Gastroesophageal sphincter (tissue), 4 donors: ENCODE measurements around the gene TEC. TPM values are rescaled to one million over a fixed set of nuclear protein-coding genes. Genes with fewer than 3 reads are reported as not detected.

Experiments used
- ATAC-seq: fragments of 150-250 bp; one replicate; pipeline ENCODE4 v1.9.1; 2016; ENCODE audit warnings: mild to moderate bottlenecking, moderate library complexity
- H3K27ac ChIP-seq, 4 donors: fragments of 200-600 bp; sonication (generic) in 3 of 4; 1 replicate in 3 of 4; 2 replicates in 1 of 4; pipeline ENCODE4 v1.5.1; 2016 to 2019
- H3K27me3 ChIP-seq: fragments of 200-600 bp; sonication (generic); one replicate; pipeline ENCODE4 v1.5.1; 2019
- H3K36me3 ChIP-seq, 2 donors: fragments of 200-600 bp; sonication (generic); one replicate each; pipeline ENCODE4 v1.5.1; 2019; ENCODE audit warnings: control low read depth in 1 of 2
- H3K4me1 ChIP-seq, 3 donors: fragments of 200-600 bp; sonication (generic); 1 replicate in 2 of 3; 2 replicates in 1 of 3; pipeline ENCODE4 v1.5.1; 2016 to 2019; ENCODE audit warnings: control low read depth in 2 of 3
- H3K4me3 ChIP-seq, 2 donors: fragments of 200-600 bp; sonication (generic); one replicate each; pipeline ENCODE4 v1.5.1; 2019; ENCODE audit warnings: mild to moderate bottlenecking in 1 of 2, moderate library complexity in 1 of 2
- H3K9me3 ChIP-seq, 3 donors: fragments of 200-600 bp; sonication (generic); one replicate each; pipeline ENCODE4 v1.5.1; 2017 to 2019; ENCODE audit warnings: control low read depth in 2 of 3
- EP300 ChIP-seq: sonication (generic); formaldehyde crosslinking; IDR thresholded peaks from one replicate; pipeline ENCODE4 v1.6.1; 2017; ENCODE audit warnings: antibody characterized with exemption, mild to moderate bottlenecking
- POLR2A ChIP-seq, 2 donors: fragments of 450-650 bp; IDR thresholded peaks; one replicate each; pipeline ENCODE4 v1.6.1; 2017; ENCODE audit warnings: antibody characterized with exemption in 2 of 2, mild to moderate bottlenecking in 2 of 2, moderate library complexity in 1 of 2
- POLR2AphosphoS5 ChIP-seq: sonication (generic); formaldehyde crosslinking; IDR thresholded peaks from one replicate; pipeline ENCODE4 v1.6.1; 2017; ENCODE audit warnings: antibody characterized with exemption
- WGBS, 2 donors: methylation state at CpG; one replicate each; pipeline ENCODE4 v1.1.5; 2018; ENCODE audit warnings: low coverage in 1 of 2; 5-methylcytosine and 5-hydroxymethylcytosine counted together
- total RNA-seq, 4 donors: library from RNA; depleted of rRNA; stranded (reverse); fragments of >200 nt; gene quantifications; one replicate each; pipeline ENCODE4 v1.1.0, GENCODE V29; 2016
- TF ChIP-seq, protein P1 (sequence below), 4 experiments: fragments of 200-600 bp in 2 of 4; fragments of 450-650 bp in 2 of 4; sonication (generic) in 1 of 4; IDR thresholded peaks; one replicate each; pipeline ENCODE4 v1.5.1; 2017 to 2019; ENCODE audit warnings: antibody characterized with exemption in 4 of 4, mild to moderate bottlenecking in 2 of 4, moderate library complexity in 2 of 4

TEC gene
- total RNA-seq, 4 donors from 2014 or later: 1.9 to 6.5 (median 3.1) TPM

- ATAC-seq: no peak
- 88 to 90% methylated on average over 4 of the region's 4 CpGs for WGBS, 2 donors
- Histone ChIP-seq H3K4me1 (peaks cover 0 to 7% (median 0%) of the 10 kb centered on the region in 3 donors), H3K27me3 (no peaks in the 10 kb centered on the region), H3K4me3 (no peak overlapping the region), H3K27ac (no peak overlapping the region), H3K36me3 (no peaks in the 10 kb centered on the region), H3K9me3 (no peaks in the 10 kb centered on the region)
- TF ChIP-seq POLR2A (IDR thresholded peaks at IDR 0.05): no peak
- TF ChIP-seq POLR2AphosphoS5: no peak
- TF ChIP-seq EP300: no peak
- TF ChIP-seq, protein P1, sequence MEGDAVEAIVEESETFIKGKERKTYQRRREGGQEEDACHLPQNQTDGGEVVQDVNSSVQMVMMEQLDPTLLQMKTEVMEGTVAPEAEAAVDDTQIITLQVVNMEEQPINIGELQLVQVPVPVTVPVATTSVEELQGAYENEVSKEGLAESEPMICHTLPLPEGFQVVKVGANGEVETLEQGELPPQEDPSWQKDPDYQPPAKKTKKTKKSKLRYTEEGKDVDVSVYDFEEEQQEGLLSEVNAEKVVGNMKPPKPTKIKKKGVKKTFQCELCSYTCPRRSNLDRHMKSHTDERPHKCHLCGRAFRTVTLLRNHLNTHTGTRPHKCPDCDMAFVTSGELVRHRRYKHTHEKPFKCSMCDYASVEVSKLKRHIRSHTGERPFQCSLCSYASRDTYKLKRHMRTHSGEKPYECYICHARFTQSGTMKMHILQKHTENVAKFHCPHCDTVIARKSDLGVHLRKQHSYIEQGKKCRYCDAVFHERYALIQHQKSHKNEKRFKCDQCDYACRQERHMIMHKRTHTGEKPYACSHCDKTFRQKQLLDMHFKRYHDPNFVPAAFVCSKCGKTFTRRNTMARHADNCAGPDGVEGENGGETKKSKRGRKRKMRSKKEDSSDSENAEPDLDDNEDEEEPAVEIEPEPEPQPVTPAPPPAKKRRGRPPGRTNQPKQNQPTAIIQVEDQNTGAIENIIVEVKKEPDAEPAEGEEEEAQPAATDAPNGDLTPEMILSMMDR (IDR thresholded peaks at IDR 0.05): no peak
These were observed 19.3 kb downstream of the TEC start for GRCh38 chr4:48250343-48250742.

GRCh38 chr4:48249378-48249777 is 20.3 kb downstream of the TEC start:
- no peak for ATAC-seq
- no peak overlapping the region for H3K4me3 ChIP-seq

GRCh38 chr4:48248559-48248953 is 21.1 kb downstream of the TEC start:
- Histone ChIP-seq H3K9me3 (no peaks in the 10 kb centered on the region), H3K4me3 (no peak overlapping the region), H3K27me3 (no peaks in the 10 kb centered on the region), H3K4me1 (no peaks in the 10 kb centered on the region), H3K36me3 (no peaks in the 10 kb centered on the region), H3K27ac (no peak overlapping the region)
- no peak for ATAC-seq
- WGBS, 2 donors: 100% methylated on average over 1 of the region's 1 CpG; no CpG with 5 or more reads in 1 of the 2 donors
- TF ChIP-seq EP300 (no peak), POLR2AphosphoS5 (no peak), POLR2A (IDR thresholded peaks at IDR 0.05) (no peak)
- TF ChIP-seq, protein P1 (IDR thresholded peaks at IDR 0.05): no peak

More at GRCh38 chr4:48249378-48249777, 20.3 kb downstream of the TEC start:
- Histone ChIP-seq H3K9me3 (no peaks in the 10 kb centered on the region), H3K4me1 (peaks cover 0 to 3% (median 0%) of the 10 kb centered on the region in 3 donors), H3K27ac (no peak overlapping the region), H3K36me3 (no peaks in the 10 kb centered on the region), H3K27me3 (no peaks in the 10 kb centered on the region)
- TF ChIP-seq POLR2AphosphoS5 (no peak), POLR2A (IDR thresholded peaks at IDR 0.05) (no peak), EP300 (no peak)
- TF ChIP-seq, protein P1 (IDR thresholded peaks at IDR 0.05): no peak
- WGBS, 2 donors: 40 to 60% methylated on average over 1 of the region's 1 CpG

DNA sequence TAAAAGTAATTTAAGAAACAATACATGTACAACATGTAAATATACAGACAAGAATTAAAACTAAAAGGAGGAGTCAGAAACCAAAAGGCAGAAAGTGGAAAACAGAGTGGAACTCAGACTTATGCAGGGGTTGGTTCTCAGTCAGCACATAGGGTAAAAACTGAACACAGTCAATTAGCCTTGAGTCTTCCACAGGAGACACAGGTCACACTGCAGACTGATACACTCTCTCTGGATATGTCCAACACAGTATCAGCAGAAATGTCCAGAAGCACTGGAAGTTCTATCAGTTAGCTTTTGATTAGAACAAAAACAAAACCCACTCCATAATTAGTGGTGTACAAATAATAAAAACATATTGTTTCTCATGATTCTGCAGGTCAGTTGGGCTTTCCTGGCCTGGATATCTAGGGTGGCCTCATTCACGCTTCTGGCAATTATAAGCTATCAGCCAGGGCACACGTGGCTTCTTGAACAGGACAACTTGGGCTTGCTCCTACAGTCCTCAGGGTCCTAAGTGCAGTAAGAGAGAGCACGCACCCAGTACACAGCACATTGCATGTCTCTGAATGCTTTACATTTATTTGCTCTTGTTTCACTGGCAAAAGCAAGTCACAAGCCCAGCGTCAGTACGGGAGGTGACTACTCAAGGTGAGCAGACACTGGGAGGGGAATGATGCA is 21.6 kb downstream of the TEC start:
- no peak overlapping the region for H3K27ac ChIP-seq
- TF ChIP-seq POLR2AphosphoS5 (no peak), POLR2A (IDR thresholded peaks at IDR 0.05) (no peak), EP300 (no peak)
- TF ChIP-seq, protein P1 (IDR thresholded peaks at IDR 0.05): no peak
- no peaks in the 10 kb centered on the region for H3K4me1 ChIP-seq
- 81% methylated on average over 3 of the region's 5 CpGs; no CpG with 5 or more reads in 1 of the 2 donors for WGBS, 2 donors
- H3K9me3 ChIP-seq: no peaks in the 10 kb centered on the region
- no peaks in the 10 kb centered on the region for H3K27me3 ChIP-seq
- ATAC-seq: no peak
- H3K4me3 ChIP-seq: no peak overlapping the region
- H3K36me3 ChIP-seq: no peaks in the 10 kb centered on the region
